ENCODE measurements around the gene FLT1. TPM values are rescaled to one million over a fixed set of nuclear protein-coding genes. Genes with fewer than 3 reads are reported as not detected.
A peak's percentile ranks its signal among the peaks of the same experiment; 100 is the strongest.

Gene FLT1
- total RNA-seq, 1 donor from 2014 or later, result 32.4 TPM

DNA sequence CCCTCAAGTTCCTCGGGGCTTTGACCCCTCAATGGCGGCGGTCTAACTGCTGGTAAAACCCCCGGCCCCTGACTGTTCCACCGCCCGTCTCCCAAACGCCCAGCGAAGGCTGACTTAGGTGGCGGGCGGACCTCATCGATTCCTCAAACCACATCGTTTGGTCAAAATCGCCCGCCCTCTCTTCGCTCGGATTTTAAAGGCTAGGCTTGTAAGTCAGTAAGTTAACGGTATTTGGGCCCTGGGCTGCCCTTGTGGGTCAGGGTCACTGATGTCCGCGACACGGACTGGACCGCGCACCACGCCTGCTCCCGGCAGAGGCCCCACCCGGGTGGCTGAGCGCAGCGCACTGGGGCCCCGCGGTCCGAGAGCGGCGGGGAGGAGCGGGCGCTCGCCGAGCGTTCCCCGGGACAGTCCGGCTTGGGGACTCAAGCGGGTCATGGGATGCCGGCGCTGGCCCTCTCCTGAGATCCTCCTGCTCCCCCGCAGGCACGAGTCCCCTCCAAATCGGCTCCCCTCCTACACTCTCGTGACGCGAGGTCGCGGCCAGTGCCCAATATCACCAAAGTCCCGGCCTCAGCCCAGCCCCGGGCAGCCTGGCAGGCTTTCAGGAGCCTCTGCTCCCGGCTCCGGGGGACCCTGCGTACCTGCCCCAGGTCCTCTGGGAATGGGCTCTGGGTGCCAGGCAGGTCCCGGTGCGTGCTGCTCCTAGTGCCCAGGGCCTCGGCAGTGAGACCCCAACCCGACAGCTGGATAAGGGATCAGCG, 1.0 kb downstream of the FLT1 start:
- Mint-ChIP-seq H3K36me3 (ENCODE audit: low read depth) (peaks cover 24% of the 10 kb centered on the region), H3K27ac (no peak overlapping the region), H3K9me3 (no peaks in the 10 kb centered on the region), H3K27me3 (ENCODE audit: low read depth) (peaks cover 57% of the 10 kb centered on the region), H3K4me3 (ENCODE audit: low read depth) (peak overlapping the region; percentile 75), H3K4me1 (ENCODE audit: low read depth) (peaks cover 25% of the 10 kb centered on the region)
- DNase-seq (ENCODE audit: low spot score), result no peak
- intact Hi-C loops (cut with micrococcal nuclease), result loop anchor here (2.0 to 10.0 kb wide), 4 partner anchors 31 to 165 kb away; partner anchors contain the start of gene POMP

DNA sequence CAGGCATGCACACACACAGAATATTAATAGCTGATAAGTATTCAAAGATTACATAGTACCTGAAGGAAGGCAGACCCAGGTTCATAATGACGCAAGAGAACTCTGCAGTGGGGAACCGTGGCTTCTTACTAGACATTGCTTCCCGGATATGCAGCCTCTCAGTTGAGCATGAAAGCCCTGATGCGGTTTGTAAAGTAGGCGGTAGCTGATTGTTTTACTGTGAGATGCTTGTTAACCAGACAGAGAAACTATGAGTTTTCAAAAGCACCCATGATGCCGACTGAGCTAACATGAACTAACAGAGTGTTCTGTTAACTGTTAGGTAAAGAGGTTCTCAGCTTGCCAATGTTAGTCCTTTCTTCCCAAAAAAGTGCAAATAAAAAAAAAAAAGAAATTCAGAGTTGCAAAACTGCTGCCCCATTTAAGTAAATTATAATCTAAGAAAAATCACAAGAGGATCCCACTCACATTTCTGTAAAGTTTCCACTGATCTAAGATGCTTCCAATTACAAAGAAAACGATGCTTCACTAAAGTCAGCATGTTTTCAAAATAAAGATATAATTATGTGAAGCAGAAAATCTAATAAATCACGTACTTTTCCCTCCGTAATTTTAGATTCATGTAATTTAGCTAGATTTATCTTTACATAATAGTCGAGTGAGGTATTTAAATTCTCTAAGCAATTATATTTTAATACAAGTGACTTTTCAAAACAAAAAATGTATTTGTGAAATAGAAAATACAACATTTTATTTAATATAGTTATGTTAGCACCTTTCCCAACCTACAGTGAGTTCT, 2.2 kb downstream of the FLT1 start:
- Mint-ChIP-seq H3K27me3 (ENCODE audit: low read depth) (peaks cover 50% of the 10 kb centered on the region), H3K27ac (peak overlapping the region; percentile 56), H3K4me1 (ENCODE audit: low read depth) (peaks cover 25% of the 10 kb centered on the region), H3K36me3 (ENCODE audit: low read depth) (peaks cover 24% of the 10 kb centered on the region), H3K4me3 (ENCODE audit: low read depth) (peak overlapping the region; percentile 75), H3K9me3 (no peaks in the 10 kb centered on the region)
- intact Hi-C loops (cut with micrococcal nuclease), result loop anchor here (2.0 to 10.0 kb wide), 4 partner anchors 32 to 166 kb away; partner anchors contain the start of gene POMP
- peak; percentile 38 for DNase-seq (ENCODE audit: low spot score)

- intact Hi-C loops (cut with micrococcal nuclease), result loop anchor here (5.0 to 10.0 kb wide), 2 partner anchors 125 to 147 kb away; no protein-coding TSS in a partner anchor
- peaks cover 27% of the 10 kb centered on the region for H3K27me3 Mint-ChIP-seq (ENCODE audit: low read depth)
- no peak overlapping the region for H3K4me3 Mint-ChIP-seq (ENCODE audit: low read depth)
Measured at GRCh38 chr13:28490061-28490460, 4.9 kb downstream of the FLT1 start.

GRCh38 chr13:28489524-28489931, 5.4 kb downstream of the FLT1 start:
- intact Hi-C loops (cut with micrococcal nuclease), result no loop called here
- H3K4me3 Mint-ChIP-seq (ENCODE audit: low read depth), result no peak overlapping the region
- H3K4me1 Mint-ChIP-seq (ENCODE audit: low read depth), result peaks cover 15% of the 10 kb centered on the region

More at GRCh38 chr13:28490061-28490460, 4.9 kb downstream of the FLT1 start:
- no peak for DNase-seq (ENCODE audit: low spot score)
- Mint-ChIP-seq H3K4me1 (ENCODE audit: low read depth) (peaks cover 15% of the 10 kb centered on the region), H3K36me3 (ENCODE audit: low read depth) (peaks cover 24% of the 10 kb centered on the region), H3K27ac (no peak overlapping the region), H3K9me3 (no peaks in the 10 kb centered on the region)

DNA sequence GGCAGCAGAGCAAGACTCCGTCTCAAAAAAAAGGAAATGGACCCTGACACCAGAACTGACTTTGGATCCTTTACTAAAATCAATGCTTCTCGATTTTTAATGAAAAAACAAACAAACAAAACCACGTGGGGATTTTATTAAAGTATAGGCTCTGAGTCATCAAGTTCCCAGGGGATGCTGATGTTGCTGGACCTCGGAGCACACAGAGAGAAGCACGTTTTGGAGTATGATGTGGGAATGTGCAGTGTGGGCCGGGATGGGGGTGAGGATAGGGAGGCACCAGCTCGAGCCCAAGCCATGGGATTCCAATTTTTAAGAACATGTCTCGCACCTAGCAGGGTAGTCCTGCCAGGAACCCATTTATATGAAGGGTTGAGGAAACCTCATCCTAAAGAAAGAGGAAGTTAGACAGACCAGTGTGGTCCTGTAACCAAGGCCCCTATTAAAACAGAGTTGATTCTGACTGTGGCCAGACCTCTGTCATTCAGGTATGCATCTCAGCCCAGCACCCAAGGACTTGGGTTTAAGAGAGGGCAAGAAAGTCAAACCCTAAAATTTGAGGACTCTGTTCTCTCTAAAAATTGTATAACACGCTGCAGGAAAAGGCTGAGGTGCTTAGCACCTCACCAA, 6.4 kb downstream of the FLT1 start:
- DNase-seq (ENCODE audit: low spot score), result no peak
- Mint-ChIP-seq H3K4me3 (ENCODE audit: low read depth) (no peak overlapping the region), H3K36me3 (ENCODE audit: low read depth) (peaks cover 24% of the 10 kb centered on the region), H3K4me1 (ENCODE audit: low read depth) (peaks cover 15% of the 10 kb centered on the region), H3K27ac (no peak overlapping the region), H3K27me3 (ENCODE audit: low read depth) (peaks cover 27% of the 10 kb centered on the region), H3K9me3 (no peaks in the 10 kb centered on the region)
- intact Hi-C loops (cut with micrococcal nuclease), result no loop called here

More at GRCh38 chr13:28489524-28489931, 5.4 kb downstream of the FLT1 start:
- H3K27ac Mint-ChIP-seq, result no peak overlapping the region
- peaks cover 27% of the 10 kb centered on the region for H3K27me3 Mint-ChIP-seq (ENCODE audit: low read depth)
- DNase-seq (ENCODE audit: low spot score), result no peak
- peaks cover 24% of the 10 kb centered on the region for H3K36me3 Mint-ChIP-seq (ENCODE audit: low read depth)
- no peaks in the 10 kb centered on the region for H3K9me3 Mint-ChIP-seq

- Mint-ChIP-seq H3K4me1 (ENCODE audit: low read depth) (peaks cover 11% of the 10 kb centered on the region), H3K27me3 (ENCODE audit: low read depth) (peaks cover 15% of the 10 kb centered on the region), H3K36me3 (ENCODE audit: low read depth) (peaks cover 19% of the 10 kb centered on the region), H3K9me3 (no peaks in the 10 kb centered on the region), H3K27ac (no peak overlapping the region), H3K4me3 (ENCODE audit: low read depth) (no peak overlapping the region)
- DNase-seq (ENCODE audit: low spot score), result no peak
- intact Hi-C loops (cut with micrococcal nuclease), result no loop called here
Measured at GRCh38 chr13:28485996-28486543, 8.9 kb downstream of the FLT1 start.

GRCh38 chr13:28485551-28485950, 9.4 kb downstream of the FLT1 start:
- no peak for DNase-seq (ENCODE audit: low spot score)
- H3K27ac Mint-ChIP-seq, result no peak overlapping the region
- H3K27me3 Mint-ChIP-seq (ENCODE audit: low read depth), result peaks cover 11% of the 10 kb centered on the region
- no peak overlapping the region for H3K4me3 Mint-ChIP-seq (ENCODE audit: low read depth)
- no peaks in the 10 kb centered on the region for H3K9me3 Mint-ChIP-seq
- H3K4me1 Mint-ChIP-seq (ENCODE audit: low read depth), result peaks cover 8% of the 10 kb centered on the region
- intact Hi-C loops (cut with micrococcal nuclease), result no loop called here
- peaks cover 14% of the 10 kb centered on the region for H3K36me3 Mint-ChIP-seq (ENCODE audit: low read depth)

DNA sequence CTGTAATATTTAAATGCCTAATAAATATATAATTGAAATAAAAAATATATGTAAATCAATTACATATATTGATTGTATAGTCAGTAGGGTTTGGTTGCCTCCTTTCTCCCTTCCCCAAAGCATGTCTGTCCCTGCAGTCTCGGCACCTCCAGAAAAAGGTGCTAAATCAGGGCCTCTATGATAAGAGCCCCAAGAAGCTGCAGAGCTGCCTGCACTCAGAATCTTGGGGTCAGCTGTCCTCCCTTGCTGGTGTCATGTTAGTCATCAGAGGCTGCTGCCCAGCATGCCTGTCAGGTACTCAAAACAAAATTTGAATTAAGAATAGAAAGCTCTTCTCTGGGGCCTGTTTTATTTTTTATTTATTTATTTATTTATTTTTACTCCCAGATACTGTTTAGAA, 9.8 kb downstream of the FLT1 start:
- intact Hi-C loops (cut with micrococcal nuclease), result no loop called here
- Mint-ChIP-seq H3K4me3 (ENCODE audit: low read depth) (no peak overlapping the region), H3K27ac (no peak overlapping the region), H3K9me3 (no peaks in the 10 kb centered on the region), H3K36me3 (ENCODE audit: low read depth) (peaks cover 10% of the 10 kb centered on the region), H3K4me1 (ENCODE audit: low read depth) (peaks cover 8% of the 10 kb centered on the region), H3K27me3 (ENCODE audit: low read depth) (peaks cover 8% of the 10 kb centered on the region)
- no peak for DNase-seq (ENCODE audit: low spot score)

- Mint-ChIP-seq H3K36me3 (ENCODE audit: low read depth) (no peaks in the 10 kb centered on the region), H3K27me3 (ENCODE audit: low read depth) (no peaks in the 10 kb centered on the region), H3K4me1 (ENCODE audit: low read depth) (peaks cover 2% of the 10 kb centered on the region), H3K9me3 (no peaks in the 10 kb centered on the region), H3K4me3 (ENCODE audit: low read depth) (no peak overlapping the region), H3K27ac (no peak overlapping the region)
- DNase-seq (ENCODE audit: low spot score), result no peak
- intact Hi-C loops (cut with micrococcal nuclease), result no loop called here
Measured at GRCh38 chr13:28483313-28483931, 11.5 kb downstream of the FLT1 start.

DNA sequence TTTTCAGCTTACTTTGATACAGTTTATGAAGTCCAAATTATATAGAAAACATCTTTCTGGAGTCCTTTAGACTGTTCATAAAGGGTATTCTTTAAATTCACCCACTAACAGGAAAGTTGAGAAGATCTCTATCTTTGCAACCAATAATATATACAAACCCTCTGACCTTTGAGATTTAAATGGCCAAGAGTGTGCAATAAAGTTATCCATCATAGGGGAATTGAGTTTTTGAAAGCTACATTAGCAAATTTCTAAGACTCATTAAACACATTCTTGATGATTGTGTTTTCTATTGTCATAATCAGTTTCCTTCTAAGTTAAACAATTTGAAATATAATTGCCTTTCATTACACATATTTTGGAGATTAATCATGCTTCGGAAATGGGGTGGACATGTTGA, 15.9 kb downstream of the FLT1 start:
- no peaks in the 10 kb centered on the region for H3K9me3 Mint-ChIP-seq

GRCh38 chr13:28478127-28478526, 16.8 kb downstream of the FLT1 start:
- Mint-ChIP-seq H3K27ac (no peak overlapping the region), H3K36me3 (ENCODE audit: low read depth) (no peaks in the 10 kb centered on the region), H3K4me1 (ENCODE audit: low read depth) (peaks cover 7% of the 10 kb centered on the region), H3K27me3 (ENCODE audit: low read depth) (no peaks in the 10 kb centered on the region), H3K9me3 (no peaks in the 10 kb centered on the region), H3K4me3 (ENCODE audit: low read depth) (no peak overlapping the region)
- intact Hi-C loops (cut with micrococcal nuclease), result no loop called here
- no peak for DNase-seq (ENCODE audit: low spot score)

More for the DNA sequence above, 15.9 kb downstream of the FLT1 start:
- Mint-ChIP-seq H3K4me1 (ENCODE audit: low read depth) (peaks cover 7% of the 10 kb centered on the region), H3K27ac (no peak overlapping the region), H3K4me3 (ENCODE audit: low read depth) (no peak overlapping the region), H3K36me3 (ENCODE audit: low read depth) (no peaks in the 10 kb centered on the region), H3K27me3 (ENCODE audit: low read depth) (no peaks in the 10 kb centered on the region)
- intact Hi-C loops (cut with micrococcal nuclease), result no loop called here
- no peak for DNase-seq (ENCODE audit: low spot score)

GRCh38 chr13:28477709-28477973, 17.3 kb downstream of the FLT1 start:
- Mint-ChIP-seq H3K9me3 (no peaks in the 10 kb centered on the region), H3K4me3 (ENCODE audit: low read depth) (no peak overlapping the region), H3K27ac (no peak overlapping the region), H3K36me3 (ENCODE audit: low read depth) (no peaks in the 10 kb centered on the region), H3K27me3 (ENCODE audit: low read depth) (no peaks in the 10 kb centered on the region), H3K4me1 (ENCODE audit: low read depth) (peaks cover 7% of the 10 kb centered on the region)
- intact Hi-C loops (cut with micrococcal nuclease), result no loop called here
- no peak for DNase-seq (ENCODE audit: low spot score)
